ENCODE data around the gene SWT1.
"Not testable (repeated sequence)": the region's sequence is repeated elsewhere in the genome, so short reads cannot be mapped to it uniquely, and the experiment has no call there.

SWT1 gene

GRCh38 chr1:185200889-185201288 is 43.9 kb downstream of the SWT1 start:
- no peaks in the 10 kb centered on the region for H3K79me2 ChIP-seq
- no peak overlapping the region for H2AFZ ChIP-seq
- H3K27ac ChIP-seq, result no peak overlapping the region
- TF ChIP-seq CTCF (IDR thresholded peaks at IDR 0.05), result no peak
- H3K9ac ChIP-seq, result no peak overlapping the region
- H3K9me3 ChIP-seq (ENCODE audit: control insufficient read depth, low read length), result no peaks in the 10 kb centered on the region
- no peak overlapping the region for H3K4me2 ChIP-seq (ENCODE audit: low read length)
- no peaks in the 10 kb centered on the region for H3K27me3 ChIP-seq (ENCODE audit: control insufficient read depth, insufficient read depth, low read length)
- no peaks in the 10 kb centered on the region for H3K4me1 ChIP-seq
- no peak overlapping the region for H3K4me3 ChIP-seq (ENCODE audit: low read depth, low read length)
- H3K36me3 ChIP-seq (ENCODE audit: control insufficient read depth, insufficient read depth, low read length), result no peaks in the 10 kb centered on the region

DNA sequence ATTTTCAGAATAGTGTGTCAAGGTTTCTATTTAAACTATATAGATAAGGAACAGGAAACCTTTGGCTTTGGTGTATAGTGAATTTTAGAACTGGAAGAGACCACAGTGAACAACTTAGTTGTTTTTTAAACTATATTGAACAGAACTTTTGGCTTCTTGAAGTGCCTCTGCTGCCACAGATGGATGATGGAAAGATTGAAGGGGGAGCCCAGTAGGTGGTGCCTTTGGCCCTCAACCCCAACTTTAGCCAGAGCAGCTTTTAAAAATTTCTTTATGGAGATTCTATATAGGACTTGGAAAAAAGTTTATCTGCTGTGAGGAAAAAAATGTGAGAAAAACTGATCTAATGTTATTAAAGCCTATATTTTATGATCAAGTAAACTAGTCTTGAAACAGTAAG is 50.2 kb downstream of the SWT1 start:
- Histone ChIP-seq H3K4me3 (ENCODE audit: low read depth, low read length) (no peak overlapping the region), H3K79me2 (no peaks in the 10 kb centered on the region), H3K9ac (no peak overlapping the region), H3K4me2 (ENCODE audit: low read length) (no peak overlapping the region), H2AFZ (no peak overlapping the region), H3K4me1 (no peaks in the 10 kb centered on the region), H3K27me3 (ENCODE audit: control insufficient read depth, insufficient read depth, low read length) (no peaks in the 10 kb centered on the region), H3K27ac (no peak overlapping the region), H3K9me3 (ENCODE audit: control insufficient read depth, low read length) (no peaks in the 10 kb centered on the region), H3K36me3 (ENCODE audit: control insufficient read depth, insufficient read depth, low read length) (no peaks in the 10 kb centered on the region)
- TF ChIP-seq CTCF (IDR thresholded peaks at IDR 0.05), result no peak

DNA sequence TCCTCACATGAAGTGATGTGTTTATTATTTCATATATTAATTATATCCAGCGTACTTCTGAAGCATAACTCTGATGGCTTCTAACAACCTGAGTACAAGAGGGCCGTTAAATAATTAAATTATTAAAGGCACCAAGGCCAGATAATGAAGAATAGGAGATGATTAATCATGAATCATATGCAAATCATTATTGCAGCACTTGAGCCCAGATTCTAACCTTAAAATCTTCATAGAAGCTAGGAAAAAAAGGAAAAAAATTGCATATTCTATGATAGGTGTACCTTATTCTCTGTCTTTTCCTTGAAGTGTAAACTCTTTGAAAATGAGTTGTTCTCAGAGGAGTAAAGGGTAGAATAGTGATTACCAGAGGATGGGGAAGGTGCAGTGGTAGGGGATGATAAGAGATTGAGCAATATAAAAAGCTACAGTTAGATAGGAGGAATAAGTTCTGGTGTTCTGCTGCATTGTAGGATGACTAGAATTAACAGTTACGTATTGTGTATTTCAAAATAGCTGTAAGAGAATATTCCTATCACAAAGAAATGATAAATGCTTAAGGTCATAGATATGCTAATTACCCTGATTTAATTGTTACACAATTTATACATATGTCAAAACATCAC is 51.1 kb downstream of the SWT1 start:
- Histone ChIP-seq H3K4me2 (ENCODE audit: low read length) (no peak overlapping the region), H3K27me3 (ENCODE audit: control insufficient read depth, insufficient read depth, low read length) (no peaks in the 10 kb centered on the region), H3K4me1 (no peaks in the 10 kb centered on the region), H3K9me3 (ENCODE audit: control insufficient read depth, low read length) (no peaks in the 10 kb centered on the region), H2AFZ (no peak overlapping the region), H3K79me2 (no peaks in the 10 kb centered on the region), H3K36me3 (ENCODE audit: control insufficient read depth, insufficient read depth, low read length) (no peaks in the 10 kb centered on the region), H3K9ac (no peak overlapping the region), H3K4me3 (ENCODE audit: low read depth, low read length) (no peak overlapping the region), H3K27ac (no peak overlapping the region)
- no peak for TF ChIP-seq CTCF (IDR thresholded peaks at IDR 0.05)

DNA sequence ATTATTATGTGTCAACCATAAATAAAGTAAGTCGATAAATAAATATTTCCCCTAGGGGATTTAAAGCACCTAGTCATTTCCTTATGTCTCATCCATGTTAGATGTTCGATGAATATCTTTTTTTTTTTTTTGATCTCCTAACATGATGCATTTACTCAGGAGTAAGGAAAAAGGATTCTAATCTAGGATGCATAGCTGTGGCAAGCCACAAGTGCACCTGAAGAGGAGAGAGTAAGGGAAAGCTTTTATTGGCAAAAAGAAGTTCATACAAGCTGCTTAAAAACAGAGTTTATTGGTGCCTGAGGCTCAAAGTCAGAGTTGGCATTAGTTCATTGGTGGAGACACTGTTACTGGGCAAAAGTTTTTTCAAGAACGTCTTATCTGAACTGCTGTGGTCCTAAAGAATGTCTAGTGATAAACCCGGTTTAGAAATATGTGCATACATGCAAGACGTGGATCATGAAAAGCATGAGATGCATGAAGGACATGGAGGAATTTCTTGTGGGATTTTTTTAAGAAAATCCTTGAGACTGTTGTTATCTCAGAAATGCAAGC is 51.7 kb downstream of the SWT1 start:
- Histone ChIP-seq H3K36me3 (ENCODE audit: control insufficient read depth, insufficient read depth, low read length) (no peaks in the 10 kb centered on the region), H3K4me3 (ENCODE audit: low read depth, low read length) (no peak overlapping the region), H3K4me1 (no peaks in the 10 kb centered on the region), H3K27me3 (ENCODE audit: control insufficient read depth, insufficient read depth, low read length) (no peaks in the 10 kb centered on the region), H3K79me2 (no peaks in the 10 kb centered on the region), H3K4me2 (ENCODE audit: low read length) (no peak overlapping the region), H3K9me3 (ENCODE audit: control insufficient read depth, low read length) (no peaks in the 10 kb centered on the region), H3K27ac (no peak overlapping the region), H2AFZ (no peak overlapping the region), H3K9ac (no peak overlapping the region)
- no peak for TF ChIP-seq CTCF (IDR thresholded peaks at IDR 0.05)

- not testable (repeated sequence) for H3K4me2 ChIP-seq (ENCODE audit: low read length); H3K27me3 ChIP-seq (ENCODE audit: control insufficient read depth, insufficient read depth, low read length); H3K4me1 ChIP-seq; H2AFZ ChIP-seq; H3K36me3 ChIP-seq (ENCODE audit: control insufficient read depth, insufficient read depth, low read length); H3K4me3 ChIP-seq (ENCODE audit: low read depth, low read length); H3K9ac ChIP-seq; H3K27ac ChIP-seq; H3K79me2 ChIP-seq; H3K9me3 ChIP-seq (ENCODE audit: control insufficient read depth, low read length)
These were observed 52.4 kb downstream of the SWT1 start for GRCh38 chr1:185209357-185209756.
